Upper lobe of left lung (tissue), 6 donors: ENCODE measurements around the gene NAB1. TPM values are rescaled to one million over a fixed set of nuclear protein-coding genes. Genes with fewer than 3 reads are reported as not detected.
"Not testable (repeated sequence)": the region's sequence is repeated elsewhere in the genome, so short reads cannot be mapped to it uniquely, and the experiment has no call there.

Source experiments
- ATAC-seq, 2 donors: fragments of 200-7000 bp; cut with Tn5 transposase; one replicate each; pipeline ENCODE4 v1.9.1; 2022; ENCODE audit warnings: mild to moderate bottlenecking in 2 of 2, moderate library complexity in 2 of 2; ENCODE audit not compliant: low FRiP score in 2 of 2
- DNase-seq, 2 donors: peaks; one replicate each; pipeline ENCODE4 v3.0.0-alpha.2; 2019 to 2020
- H3K27ac ChIP-seq, 4 donors: fragments of 200-600 bp; sonication (generic); one replicate each; pipeline ENCODE4 v1.5.1; 2016 to 2019
- H3K27me3 ChIP-seq, 4 donors: fragments of 200-600 bp; sonication (generic); one replicate each; pipeline ENCODE4 v1.5.1; 2017 to 2019
- H3K36me3 ChIP-seq, 4 donors: fragments of 200-600 bp; sonication (generic); one replicate each; pipeline ENCODE4 v1.5.1; 2016 to 2019
- H3K4me1 ChIP-seq, 4 donors: fragments of 200-600 bp; sonication (generic); one replicate each; pipeline ENCODE4 v1.5.1; 2018 to 2019
- H3K4me3 ChIP-seq, 4 donors: fragments of 200-600 bp; sonication (generic); one replicate each; pipeline ENCODE4 v1.5.1; 2017 to 2019; ENCODE audit warnings: mild to moderate bottlenecking in 2 of 4, moderate library complexity in 1 of 4
- H3K9me3 ChIP-seq, 4 donors: fragments of 200-600 bp; sonication (generic); one replicate each; pipeline ENCODE4 v1.5.1; 2018 to 2019
- EP300 ChIP-seq, 4 donors: sonication (generic); formaldehyde crosslinking; IDR thresholded peaks; one replicate each; pipeline ENCODE4 v1.5.1; 2017; ENCODE audit warnings: antibody characterized with exemption in 4 of 4, control low read depth in 2 of 4
- POLR2A ChIP-seq, 4 donors: fragments of 450-650 bp; IDR thresholded peaks; one replicate each; pipeline ENCODE4 v1.5.1; 2016 to 2017; ENCODE audit warnings: antibody characterized with exemption in 4 of 4, mild to moderate bottlenecking in 2 of 4
- POLR2AphosphoS5 ChIP-seq, 2 donors: sonication (generic); formaldehyde crosslinking; IDR thresholded peaks; one replicate each; pipeline ENCODE4 v1.5.1; 2017; ENCODE audit warnings: antibody characterized with exemption in 2 of 2
- WGBS, 2 donors: methylation state at CpG; one replicate each; pipeline ENCODE4 v1.1.5; 2017 to 2018; 5-methylcytosine and 5-hydroxymethylcytosine counted together
- total RNA-seq, 6 donors: library from RNA; depleted of rRNA in 4 of 6; stranded (reverse); fragments of >200 nt in 4 of 6; gene quantifications; one replicate each; pipeline versions ENCODE4 v1.1.0 to v1.2.1, GENCODE V29; 2016 to 2021
- TF ChIP-seq, protein P1 (sequence below), 6 experiments: fragments of 450-650 bp in 4 of 6; fragments of 200-600 bp in 2 of 6; sonication (generic) in 2 of 6; IDR thresholded peaks; one replicate each; pipeline ENCODE4 v1.5.1; 2016 to 2019; ENCODE audit warnings: antibody characterized with exemption in 6 of 6
- donor health status: DM: no; HTN: no; CAD: no; lungs with moderate emphysema.
- donor health status: DM: no; HTN: yes; CAD: no; lungs with severe emphysema.

Gene NAB1
- total RNA-seq, 6 donors from 2014 or later = 28.4 to 53.5 (median 36.6) TPM

- H3K27me3 ChIP-seq = no peaks in the 10 kb centered on the region
- DNase-seq = no peak
Measured at GRCh38 chr2:190707726-190708125, 58.8 kb downstream of the NAB1 start.

DNA sequence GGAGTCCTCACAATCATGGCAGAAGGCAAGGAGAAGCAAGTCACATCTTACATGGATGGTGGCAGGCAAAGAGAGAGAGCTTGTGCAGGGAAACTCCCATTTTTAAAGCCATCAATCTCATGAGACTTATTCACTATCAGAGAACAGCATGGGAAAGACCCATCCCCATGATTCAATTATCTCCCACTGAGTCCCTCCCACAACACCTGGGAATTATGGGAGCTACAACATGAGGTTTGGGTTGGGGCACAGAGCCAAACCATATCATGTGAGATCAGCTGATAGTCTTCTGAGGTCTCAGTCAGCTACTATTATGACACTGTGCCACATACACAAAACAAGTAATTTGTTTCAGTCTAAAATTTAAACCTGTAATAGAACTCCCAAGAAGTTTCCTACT is 59.8 kb downstream of the NAB1 start:
- not testable (repeated sequence) for H3K9me3 ChIP-seq, H3K36me3 ChIP-seq

More at GRCh38 chr2:190707726-190708125, 58.8 kb downstream of the NAB1 start:
- Histone ChIP-seq H3K36me3 (no peaks in the 10 kb centered on the region), H3K27ac (no peak overlapping the region), H3K9me3 (no peaks in the 10 kb centered on the region), H3K4me3 (no peak overlapping the region), H3K4me1 (no peaks in the 10 kb centered on the region)
- 88 to 92% methylated on average over 2 of the region's 2 CpGs for WGBS, 2 donors
- no peak for ATAC-seq
- TF ChIP-seq POLR2AphosphoS5 (IDR thresholded peaks at IDR 0.05) = no peak
- TF ChIP-seq POLR2A (IDR thresholded peaks at IDR 0.05) = no peak
- TF ChIP-seq EP300 (IDR thresholded peaks at IDR 0.05) = no peak
- TF ChIP-seq, protein P1, sequence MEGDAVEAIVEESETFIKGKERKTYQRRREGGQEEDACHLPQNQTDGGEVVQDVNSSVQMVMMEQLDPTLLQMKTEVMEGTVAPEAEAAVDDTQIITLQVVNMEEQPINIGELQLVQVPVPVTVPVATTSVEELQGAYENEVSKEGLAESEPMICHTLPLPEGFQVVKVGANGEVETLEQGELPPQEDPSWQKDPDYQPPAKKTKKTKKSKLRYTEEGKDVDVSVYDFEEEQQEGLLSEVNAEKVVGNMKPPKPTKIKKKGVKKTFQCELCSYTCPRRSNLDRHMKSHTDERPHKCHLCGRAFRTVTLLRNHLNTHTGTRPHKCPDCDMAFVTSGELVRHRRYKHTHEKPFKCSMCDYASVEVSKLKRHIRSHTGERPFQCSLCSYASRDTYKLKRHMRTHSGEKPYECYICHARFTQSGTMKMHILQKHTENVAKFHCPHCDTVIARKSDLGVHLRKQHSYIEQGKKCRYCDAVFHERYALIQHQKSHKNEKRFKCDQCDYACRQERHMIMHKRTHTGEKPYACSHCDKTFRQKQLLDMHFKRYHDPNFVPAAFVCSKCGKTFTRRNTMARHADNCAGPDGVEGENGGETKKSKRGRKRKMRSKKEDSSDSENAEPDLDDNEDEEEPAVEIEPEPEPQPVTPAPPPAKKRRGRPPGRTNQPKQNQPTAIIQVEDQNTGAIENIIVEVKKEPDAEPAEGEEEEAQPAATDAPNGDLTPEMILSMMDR (IDR thresholded peaks at IDR 0.05) = no peak

DNA sequence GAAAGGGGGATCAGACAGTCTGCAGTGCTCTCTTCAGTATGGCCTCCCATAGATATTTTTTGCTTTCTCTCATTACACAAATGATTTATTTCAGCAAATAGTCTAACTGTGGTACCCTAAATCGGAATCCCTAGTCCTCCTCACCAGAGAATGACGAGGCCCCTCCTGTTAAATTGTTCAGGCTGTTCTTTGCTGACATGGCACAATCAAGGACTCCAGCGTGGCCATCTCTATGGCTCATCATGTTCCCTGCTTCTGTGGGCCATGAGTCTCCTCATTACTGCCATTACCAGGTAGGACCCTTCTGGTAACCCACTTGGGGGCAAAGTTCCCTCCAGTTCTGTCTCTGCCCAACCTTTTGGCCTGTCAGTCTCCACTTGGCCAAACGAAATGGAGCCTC is 62.2 kb downstream of the NAB1 start:
- DNase-seq (no peak), ATAC-seq (no peak)
- 82 to 89% methylated on average over 4 of the region's 4 CpGs for WGBS, 2 donors
- no peak overlapping the region for H3K4me3 ChIP-seq
- no peaks in the 10 kb centered on the region for H3K27me3 ChIP-seq
- H3K9me3 ChIP-seq = no peaks in the 10 kb centered on the region
- no peaks in the 10 kb centered on the region for H3K36me3 ChIP-seq
- H3K4me1 ChIP-seq = no peaks in the 10 kb centered on the region
- TF ChIP-seq POLR2A (IDR thresholded peaks at IDR 0.05) = no peak
- TF ChIP-seq EP300 (IDR thresholded peaks at IDR 0.05) = no peak
- TF ChIP-seq, protein P1 (IDR thresholded peaks at IDR 0.05) = no peak
- TF ChIP-seq POLR2AphosphoS5 (IDR thresholded peaks at IDR 0.05) = no peak
- no peak overlapping the region for H3K27ac ChIP-seq

More for the DNA sequence above, 59.8 kb downstream of the NAB1 start:
- not testable (repeated sequence) for H3K27ac ChIP-seq, ATAC-seq, H3K4me3 ChIP-seq, DNase-seq, H3K27me3 ChIP-seq, H3K4me1 ChIP-seq

DNA sequence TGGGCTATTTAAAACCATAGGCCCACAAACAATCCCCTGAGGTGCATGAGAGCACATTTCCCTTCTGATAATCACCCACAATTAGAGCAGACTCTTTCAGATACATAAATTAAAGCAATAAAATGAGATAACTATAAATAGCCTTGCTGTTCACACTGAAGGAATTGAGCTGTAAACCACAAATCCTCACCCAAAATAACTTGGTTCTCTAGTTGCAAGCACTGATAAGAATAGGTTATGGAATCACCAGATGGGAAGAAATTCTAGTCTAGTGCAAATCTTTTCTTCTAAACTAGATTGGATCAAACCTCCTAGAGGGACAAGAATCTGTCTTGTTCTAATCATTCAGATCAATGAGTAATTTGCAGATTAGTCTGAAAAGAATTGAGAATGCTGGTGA is 64.6 kb downstream of the NAB1 start:
- DNase-seq = no peak
- TF ChIP-seq EP300 (IDR thresholded peaks at IDR 0.05) (no peak), POLR2AphosphoS5 (IDR thresholded peaks at IDR 0.05) (no peak)
- H3K4me3 ChIP-seq = no peak overlapping the region
- H3K9me3 ChIP-seq = no peaks in the 10 kb centered on the region
- H3K27ac ChIP-seq = no peak overlapping the region
- no peaks in the 10 kb centered on the region for H3K36me3 ChIP-seq
- H3K27me3 ChIP-seq = no peaks in the 10 kb centered on the region
- peaks cover 0 to 2% (median 0%) of the 10 kb centered on the region in 4 donors for H3K4me1 ChIP-seq
- ATAC-seq = no peak

- H3K4me1 ChIP-seq = peaks cover 0 to 8% (median 5%) of the 10 kb centered on the region in 4 donors
- 88 to 94% methylated on average over 5 of the region's 5 CpGs for WGBS, 2 donors
- ATAC-seq (no peak), DNase-seq (no peak)
- no peak overlapping the region for H3K4me3 ChIP-seq
- H3K36me3 ChIP-seq = no peaks in the 10 kb centered on the region
- no peak overlapping the region for H3K27ac ChIP-seq
- no peaks in the 10 kb centered on the region for H3K9me3 ChIP-seq
- no peaks in the 10 kb centered on the region for H3K27me3 ChIP-seq
- TF ChIP-seq POLR2A (IDR thresholded peaks at IDR 0.05) (no peak), POLR2AphosphoS5 (IDR thresholded peaks at IDR 0.05) (no peak), EP300 (IDR thresholded peaks at IDR 0.05) (no peak)
- TF ChIP-seq, protein P1 (IDR thresholded peaks at IDR 0.05) = no peak
Measured at GRCh38 chr2:190714958-190715357, 66.1 kb downstream of the NAB1 start.

- no peaks in the 10 kb centered on the region for H3K9me3 ChIP-seq
- WGBS, 2 donors = 96% methylated on average over 1 of the region's 1 CpG
- no peak for TF ChIP-seq EP300 (IDR thresholded peaks at IDR 0.05)
- no peak for TF ChIP-seq POLR2AphosphoS5 (IDR thresholded peaks at IDR 0.05)
- TF ChIP-seq POLR2A (IDR thresholded peaks at IDR 0.05) = no peak
- TF ChIP-seq, protein P1 (IDR thresholded peaks at IDR 0.05) = no peak
- DNase-seq = no peak
- H3K36me3 ChIP-seq = no peaks in the 10 kb centered on the region
- no peak for ATAC-seq
- peaks cover 0 to 8% (median 5%) of the 10 kb centered on the region in 4 donors for H3K4me1 ChIP-seq
- no peak overlapping the region for H3K27ac ChIP-seq
- no peaks in the 10 kb centered on the region for H3K27me3 ChIP-seq
- H3K4me3 ChIP-seq = no peak overlapping the region
Measured at GRCh38 chr2:190716176-190716807, 67.4 kb downstream of the NAB1 start.
